GM21825 (cell line): ENCODE results near the gene ARHGAP18.

ENCODE experiments used
- ATAC-seq: cut with Tn5 transposase; IDR thresholded peaks from one replicate; pipeline ENCODE4 v1.9.1; 2021; ENCODE audit warnings: mild to moderate bottlenecking, moderate library complexity; ENCODE audit not compliant: unreplicated experiment

ARHGAP18 gene

DNA sequence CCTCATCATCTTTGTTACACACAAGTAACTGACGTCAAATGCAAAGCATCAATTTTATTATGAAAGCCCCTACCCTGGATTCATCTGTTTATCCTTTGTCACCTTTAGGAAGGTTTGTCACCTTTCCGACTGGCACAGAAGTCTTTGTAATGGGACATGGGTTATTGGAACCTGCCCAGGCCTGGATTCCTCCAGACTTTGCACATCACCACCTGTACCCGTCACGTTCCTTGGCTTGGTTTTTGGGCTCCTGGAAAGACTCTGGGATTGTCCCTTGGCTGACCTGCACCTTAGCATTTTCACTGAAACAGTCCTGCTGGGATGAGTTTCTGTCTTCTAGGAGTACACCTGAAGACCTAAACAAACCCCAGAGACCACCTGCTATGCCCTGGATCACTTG lies 15.4 kb upstream of the ARHGAP18 start:
- ATAC-seq: no peak

DNA sequence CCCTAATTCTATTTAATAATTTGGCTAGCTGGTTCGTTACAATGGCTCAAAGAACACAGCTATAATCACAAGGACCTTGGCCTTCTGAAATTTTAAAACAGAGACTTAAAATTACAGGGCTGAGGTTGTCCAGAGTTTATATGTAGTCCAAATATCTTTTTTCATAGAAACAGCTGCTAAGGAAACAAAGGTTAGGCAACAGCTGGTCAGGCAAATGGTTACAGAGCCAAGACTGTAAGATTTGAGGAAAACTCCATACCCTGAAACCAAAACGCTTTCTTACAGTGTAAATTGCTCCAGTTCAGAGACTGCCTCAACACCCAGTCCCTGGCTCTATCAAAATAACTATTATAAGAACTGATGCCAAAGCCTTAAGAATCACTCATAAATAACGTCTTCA lies 9.7 kb upstream of the ARHGAP18 start:
- ATAC-seq: no peak

GRCh38 chr6:129717277-129717676 lies 7.3 kb upstream of the ARHGAP18 start:
- ATAC-seq: no peak

- ATAC-seq: no peak
Observed at GRCh38 chr6:129713806-129714333, 3.9 kb upstream of the ARHGAP18 start.

DNA sequence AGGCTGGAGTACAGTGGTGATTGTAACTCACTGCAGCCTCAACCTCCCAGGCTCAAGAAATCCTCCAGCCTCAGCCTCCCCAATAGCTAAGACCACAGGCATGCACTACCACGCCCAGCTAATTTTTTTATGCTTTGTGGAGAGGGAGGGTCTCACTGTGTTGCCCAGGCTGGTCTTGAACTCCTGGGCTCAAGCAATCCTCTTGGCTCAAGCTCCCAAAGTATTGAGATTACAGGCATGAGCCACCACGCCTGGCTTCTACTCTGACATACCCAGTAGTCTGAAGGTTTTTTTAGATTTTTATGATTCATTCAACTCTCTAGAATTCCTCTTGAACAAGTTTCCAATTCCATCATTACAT lies 1.3 kb upstream of the ARHGAP18 start:
- ATAC-seq: no peak

GRCh38 chr6:129710450-129711270 lies 683 bp upstream of the ARHGAP18 start:
- ATAC-seq: no peak

DNA sequence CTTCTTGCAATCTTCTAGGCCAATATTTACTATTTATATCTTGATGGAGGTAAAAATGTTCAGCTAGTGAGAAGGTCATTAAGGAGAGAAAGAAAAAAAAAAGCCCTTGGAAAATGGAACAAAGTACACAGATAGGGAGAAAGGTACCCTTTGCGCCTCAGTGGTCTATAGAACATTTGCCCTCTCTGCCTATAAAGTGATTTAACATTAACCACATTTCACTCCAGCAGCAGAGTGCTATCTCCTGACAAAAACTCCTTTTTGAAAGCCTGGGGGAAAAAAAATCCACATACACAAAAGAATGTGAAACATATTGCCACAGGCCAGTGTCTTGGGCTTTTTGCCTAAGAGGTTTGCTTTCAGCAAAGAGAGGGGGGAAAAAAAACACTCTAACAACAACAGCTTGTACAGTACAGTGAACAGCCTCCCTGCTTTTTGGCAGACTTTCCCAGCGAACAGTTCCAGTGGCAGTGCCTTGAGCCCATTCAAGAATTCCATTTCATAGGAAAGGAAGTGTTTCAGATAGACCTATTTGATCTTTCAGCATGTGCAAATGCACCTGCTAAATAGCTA lies 695 bp downstream of the ARHGAP18 start:
- ATAC-seq: no peak

- no peak for ATAC-seq
Observed at GRCh38 chr6:129708496-129709195, 1.3 kb downstream of the ARHGAP18 start.

DNA sequence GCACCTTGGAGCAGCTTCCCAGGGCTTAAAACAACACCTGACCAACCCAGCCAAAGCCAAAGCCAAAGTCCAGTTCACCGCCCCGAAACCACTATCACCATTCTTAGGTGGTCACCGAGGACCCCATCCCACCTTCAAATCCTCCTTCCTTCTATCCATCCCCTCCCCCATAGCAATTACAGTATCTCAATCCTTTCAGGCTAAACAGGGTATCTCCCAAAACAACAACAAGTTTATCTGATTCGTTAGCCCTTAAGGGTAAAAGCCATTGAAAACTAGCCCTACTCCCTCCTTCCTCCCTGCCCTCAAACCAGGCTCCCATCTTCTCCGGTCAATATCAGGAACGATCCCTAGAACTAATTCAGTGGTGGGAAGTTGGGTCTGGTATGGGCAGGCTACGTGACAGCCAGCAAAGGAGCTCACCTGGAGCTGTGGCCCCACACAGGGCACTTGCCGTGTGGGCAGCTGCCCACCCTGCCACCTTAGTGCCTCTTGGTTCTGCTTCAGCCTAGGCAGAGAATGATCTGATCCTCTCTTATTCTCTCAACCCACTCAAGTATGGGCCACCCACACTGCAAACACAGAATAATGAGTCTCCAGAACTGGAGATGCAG lies 2.0 kb downstream of the ARHGAP18 start:
- ATAC-seq: no peak

GRCh38 chr6:129707028-129707427 lies 2.9 kb downstream of the ARHGAP18 start:
- ATAC-seq: no peak

DNA sequence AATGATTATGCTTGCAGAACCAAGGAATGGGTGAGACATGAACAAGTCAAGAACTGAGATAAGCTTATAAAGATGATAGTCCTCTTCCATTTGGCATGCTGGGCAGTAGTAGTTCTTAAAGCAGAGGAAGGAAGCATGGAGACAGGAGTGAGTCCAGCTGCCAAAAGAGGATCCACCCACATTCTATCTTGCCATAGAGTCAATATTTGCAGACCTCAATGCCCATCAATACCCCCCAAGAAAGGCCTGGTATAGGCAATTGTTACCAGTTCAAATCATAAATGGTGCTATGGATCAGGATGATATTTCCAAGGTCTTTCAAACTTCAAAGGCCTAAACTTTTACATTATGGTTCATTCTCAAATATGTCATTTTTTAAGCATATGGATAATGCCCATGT lies 4.8 kb downstream of the ARHGAP18 start:
- no peak for ATAC-seq

DNA sequence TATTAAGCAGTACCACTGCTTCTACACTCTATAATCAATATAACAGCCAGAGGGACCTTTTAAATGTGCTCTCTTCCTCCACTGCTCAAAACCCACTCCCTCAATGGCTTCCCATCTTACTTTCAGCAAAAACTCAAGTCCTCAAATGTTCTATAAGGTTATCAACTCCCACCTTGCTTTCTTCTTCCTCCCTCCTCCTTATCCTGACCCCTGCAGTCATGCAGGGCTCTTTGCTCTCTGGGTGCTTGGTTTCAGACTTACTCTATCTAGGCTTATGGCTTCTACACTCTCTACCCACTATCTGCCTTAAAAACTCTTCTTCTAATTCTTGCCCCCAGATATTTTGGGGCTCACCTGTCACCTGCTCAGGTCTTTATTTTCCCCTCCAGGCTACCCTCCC lies 5.3 kb downstream of the ARHGAP18 start:
- ATAC-seq: no peak

- no peak for ATAC-seq
Observed at GRCh38 chr6:129701721-129702455, 8.1 kb downstream of the ARHGAP18 start.

DNA sequence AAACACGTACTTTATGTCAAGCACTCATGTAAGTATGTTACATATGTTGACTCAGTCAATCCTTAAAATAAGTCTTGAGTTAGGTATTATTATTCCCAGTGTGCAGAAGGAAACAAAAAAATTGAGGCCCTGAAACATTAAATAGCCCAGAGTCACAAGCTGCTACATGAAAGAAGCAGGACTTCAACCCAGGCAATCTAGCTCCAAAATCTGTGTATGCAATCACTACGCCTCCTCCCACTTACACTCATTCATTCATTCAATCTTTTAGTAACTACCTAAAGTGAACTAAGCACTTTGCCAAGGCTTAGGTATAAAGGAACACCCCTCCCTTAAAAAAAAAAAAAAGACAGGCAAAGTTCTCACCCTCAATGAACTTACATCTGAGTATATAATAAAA lies 9.3 kb downstream of the ARHGAP18 start:
- ATAC-seq: no peak

- no peak for ATAC-seq
Observed at GRCh38 chr6:129699659-129700058, 10.3 kb downstream of the ARHGAP18 start.

GRCh38 chr6:129698430-129698829 lies 11.5 kb downstream of the ARHGAP18 start:
- ATAC-seq: no peak

DNA sequence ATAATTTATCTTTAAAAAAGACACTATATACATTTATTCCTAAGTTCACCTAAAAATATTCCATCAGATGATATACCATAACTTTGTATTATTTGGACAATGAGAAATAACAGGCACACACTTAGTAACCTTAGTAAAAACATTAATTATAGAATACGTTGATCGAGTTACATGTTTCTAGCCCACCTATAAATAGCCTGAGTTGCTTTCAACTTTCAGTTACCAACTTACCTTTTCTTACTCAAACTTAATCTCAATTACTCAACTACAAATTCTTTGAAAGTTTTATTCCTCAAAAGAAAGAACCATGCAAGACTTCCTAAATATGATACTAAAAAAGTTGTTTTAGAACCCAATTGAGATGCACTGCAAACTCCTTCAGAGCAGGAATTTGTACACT lies 12.2 kb downstream of the ARHGAP18 start:
- no peak for ATAC-seq

- no peak for ATAC-seq
Observed at GRCh38 chr6:129696843-129697242, 13.1 kb downstream of the ARHGAP18 start.

DNA sequence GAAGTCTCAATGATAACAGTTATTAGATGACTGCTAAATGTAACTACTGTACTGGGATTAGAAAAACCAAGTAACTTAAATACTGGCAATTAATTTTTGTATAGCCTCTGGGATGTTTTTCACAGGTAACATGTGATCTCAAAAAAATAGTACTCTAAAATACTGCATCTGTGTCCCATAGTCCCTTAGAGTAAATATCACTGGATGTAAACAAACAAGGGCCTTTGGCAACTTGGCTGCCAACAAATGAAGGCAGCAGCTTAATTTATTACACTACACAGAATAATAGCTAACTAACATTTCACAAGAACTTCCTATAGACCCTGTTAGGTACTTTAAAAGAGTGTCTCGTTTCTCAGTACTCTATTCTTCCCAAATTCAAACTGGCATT lies 14.0 kb downstream of the ARHGAP18 start:
- ATAC-seq: no peak

GRCh38 chr6:129695373-129696027 lies 14.5 kb downstream of the ARHGAP18 start:
- no peak for ATAC-seq
